Measurements from ENCODE around the gene FAIM2. TPM values are rescaled to one million over a fixed set of nuclear protein-coding genes. Genes with fewer than 3 reads are reported as not detected.
A peak's percentile ranks its signal among the peaks of the same experiment; 100 is the strongest.

FAIM2 gene
- total RNA-seq, 2 donors from 2014 or later, result 4.6 to 9.8 TPM

- no peaks in the 10 kb centered on the region for H3K27me3 ChIP-seq
- H3K36me3 ChIP-seq, result no peaks in the 10 kb centered on the region
- H3K4me1 ChIP-seq, result peaks cover 0 to 19% of the 10 kb centered on the region in 2 donors
- H3K9me3 ChIP-seq, result no peaks in the 10 kb centered on the region
- no peak for TF ChIP-seq CTCF (IDR thresholded peaks at IDR 0.05)
- peak overlapping the region in 1 of 2 donors; percentile 47 for H3K27ac ChIP-seq
- H3K4me3 ChIP-seq, result no peak overlapping the region
- DNase-seq (ENCODE audit: low spot score), result no peak
Measured at GRCh38 chr12:49920915-49921286, 17.2 kb upstream of the FAIM2 start.

GRCh38 chr12:49920241-49920914 lies 16.7 kb upstream of the FAIM2 start:
- Histone ChIP-seq H3K27me3 (no peaks in the 10 kb centered on the region), H3K36me3 (no peaks in the 10 kb centered on the region), H3K4me1 (peaks cover 0 to 19% of the 10 kb centered on the region in 2 donors), H3K27ac (peak overlapping the region in 1 of 2 donors; percentile 47), H3K4me3 (no peak overlapping the region), H3K9me3 (no peaks in the 10 kb centered on the region)
- no peak for TF ChIP-seq CTCF (IDR thresholded peaks at IDR 0.05)
- DNase-seq (ENCODE audit: low spot score), result no peak

- Histone ChIP-seq H3K4me1 (peaks cover 0 to 13% of the 10 kb centered on the region in 2 donors), H3K27me3 (no peaks in the 10 kb centered on the region), H3K9me3 (no peaks in the 10 kb centered on the region), H3K4me3 (no peak overlapping the region), H3K36me3 (no peaks in the 10 kb centered on the region), H3K27ac (no peak overlapping the region)
- no peak for TF ChIP-seq CTCF (IDR thresholded peaks at IDR 0.05)
- DNase-seq (ENCODE audit: low spot score), result no peak
Measured at GRCh38 chr12:49917788-49918173, 14.1 kb upstream of the FAIM2 start.

- Histone ChIP-seq H3K36me3 (no peaks in the 10 kb centered on the region), H3K4me1 (peaks cover 0 to 8% of the 10 kb centered on the region in 2 donors), H3K4me3 (no peak overlapping the region), H3K27me3 (no peaks in the 10 kb centered on the region), H3K27ac (no peak overlapping the region), H3K9me3 (no peaks in the 10 kb centered on the region)
- no peak for TF ChIP-seq CTCF (IDR thresholded peaks at IDR 0.05)
- no peak for DNase-seq (ENCODE audit: low spot score)
Measured at GRCh38 chr12:49917166-49917787, 13.6 kb upstream of the FAIM2 start.

- Histone ChIP-seq H3K9me3 (no peaks in the 10 kb centered on the region), H3K4me3 (no peak overlapping the region), H3K36me3 (no peaks in the 10 kb centered on the region), H3K27me3 (no peaks in the 10 kb centered on the region), H3K27ac (no peak overlapping the region), H3K4me1 (no peaks in the 10 kb centered on the region)
- TF ChIP-seq CTCF (IDR thresholded peaks at IDR 0.05), result no peak
- no peak for DNase-seq (ENCODE audit: low spot score)
Measured at GRCh38 chr12:49916129-49916919, 12.6 kb upstream of the FAIM2 start.

All from right atrium auricular region (tissue), 2 donors.